Measurements from ENCODE around the gene PCDHA5.
"Not testable (repeated sequence)": the region's sequence is repeated elsewhere in the genome, so short reads cannot be mapped to it uniquely, and the experiment has no call there.

The PCDHA5 gene

GRCh38 chr5:140828362-140828737 is 6.9 kb downstream of the PCDHA5 start:
- DNase-seq (ENCODE audit: low read depth) = no peak
- no peak for TF ChIP-seq CTCF (conservative IDR thresholded peaks at IDR 0.05; ENCODE audit: low read depth, low read length)

GRCh38 chr5:140829511-140830501 is 8.4 kb downstream of the PCDHA5 start:
- not testable (repeated sequence) for H3K4me3 ChIP-seq (ENCODE audit: low read depth, low read length); DNase-seq (ENCODE audit: low read depth)

More at GRCh38 chr5:140828362-140828737, 6.9 kb downstream of the PCDHA5 start:
- H3K4me3 ChIP-seq (ENCODE audit: low read depth, low read length) = no peak overlapping the region

- DNase-seq (ENCODE audit: low read depth) = no peak
- no peak for TF ChIP-seq CTCF (conservative IDR thresholded peaks at IDR 0.05; ENCODE audit: low read depth, low read length)
- no peak within 1 kb of the TSS for H3K4me3 ChIP-seq (ENCODE audit: low read depth, low read length)
Measured at GRCh38 chr5:140833993-140834392, 12.6 kb downstream of the PCDHA5 start, which contains the start of gene PCDHA7. Gene PCDHA7 (plus strand): TSS chr5:140834269. CDS start chr5:140834384, 115 bp downstream.

GRCh38 chr5:140834439-140835008 is 13.1 kb downstream of the PCDHA5 start:
- not testable (repeated sequence) for H3K4me3 ChIP-seq (ENCODE audit: low read depth, low read length); DNase-seq (ENCODE audit: low read depth)

- TF ChIP-seq CTCF (conservative IDR thresholded peaks at IDR 0.05; ENCODE audit: low read depth, low read length) = no peak
- no peak overlapping the region for H3K4me3 ChIP-seq (ENCODE audit: low read depth, low read length)
- DNase-seq (ENCODE audit: low read depth) = no peak
Measured at GRCh38 chr5:140835622-140836510, 14.5 kb downstream of the PCDHA5 start.

GRCh38 chr5:140840978-140841962 is 19.9 kb downstream of the PCDHA5 start, which contains the start of gene PCDHA8:
Gene PCDHA8 (plus strand): TSS chr5:140841187. CDS start chr5:140841322, 135 bp downstream.
- H3K4me3 ChIP-seq (ENCODE audit: low read depth, low read length) = no peak within 1 kb of the TSS
- TF ChIP-seq CTCF (conservative IDR thresholded peaks at IDR 0.05; ENCODE audit: low read depth, low read length) = no peak
- DNase-seq (ENCODE audit: low read depth) = no peak
